Upper lobe of left lung (tissue), 4 donors: Measurements from ENCODE around the gene CCDC148.

Experiments used
- EP300 ChIP-seq, 4 donors: sonication (generic); formaldehyde crosslinking; IDR thresholded peaks; one replicate each; pipeline ENCODE4 v1.5.1; 2017; ENCODE audit warnings: antibody characterized with exemption in 4 of 4, control low read depth in 2 of 4
- POLR2A ChIP-seq, 4 donors: fragments of 450-650 bp; IDR thresholded peaks; one replicate each; pipeline ENCODE4 v1.5.1; 2016 to 2017; ENCODE audit warnings: antibody characterized with exemption in 4 of 4, mild to moderate bottlenecking in 2 of 4
- POLR2AphosphoS5 ChIP-seq, 2 donors: sonication (generic); formaldehyde crosslinking; IDR thresholded peaks; one replicate each; pipeline ENCODE4 v1.5.1; 2017; ENCODE audit warnings: antibody characterized with exemption in 2 of 2
- TF ChIP-seq, protein P1 (sequence below), 6 experiments: fragments of 450-650 bp in 4 of 6; fragments of 200-600 bp in 2 of 6; sonication (generic) in 2 of 6; IDR thresholded peaks; one replicate each; pipeline ENCODE4 v1.5.1; 2016 to 2019; ENCODE audit warnings: antibody characterized with exemption in 6 of 6

DNA sequence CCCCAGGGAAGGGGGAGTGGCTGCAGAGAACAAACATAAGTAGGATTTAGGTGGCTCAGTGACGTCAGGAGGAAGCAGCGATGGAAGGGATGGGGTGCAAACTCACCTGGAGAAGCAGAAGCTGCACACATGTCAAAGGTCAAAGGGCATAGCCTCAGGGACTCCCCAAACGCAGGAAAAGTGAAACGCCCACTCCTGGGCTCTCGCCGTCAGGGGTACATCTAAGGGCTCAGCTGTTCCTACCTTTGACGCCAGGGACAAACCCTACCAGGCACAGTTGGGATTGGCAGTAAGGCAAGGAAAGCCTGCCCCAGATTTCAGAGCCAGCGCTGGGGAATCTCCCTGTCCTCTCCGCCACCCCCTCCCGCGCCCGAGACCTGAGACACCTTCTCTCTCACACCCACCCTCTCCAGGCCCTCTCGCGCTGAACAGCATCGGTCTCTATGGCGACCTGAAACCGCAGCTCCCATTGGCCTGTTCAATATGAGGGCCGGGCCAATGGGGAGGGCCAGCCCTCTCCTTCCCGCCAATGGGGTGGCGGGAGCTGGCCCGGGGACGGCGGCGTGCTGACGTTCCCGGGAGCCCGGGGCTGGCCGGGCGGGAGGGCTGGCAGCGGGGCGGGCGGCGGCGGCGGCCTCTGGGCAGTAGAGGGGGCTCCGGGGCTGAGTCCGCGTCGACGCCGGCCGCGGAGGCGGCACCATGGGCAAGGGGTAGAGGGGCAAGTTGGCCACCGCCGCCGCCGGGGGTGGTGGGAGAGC, at the start of gene CCDC148, which contains the start of gene PKP4:
- TF ChIP-seq POLR2A (IDR thresholded peaks at IDR 0.05) = peak in 2 of 4 donors; percentile 43 to 65
- TF ChIP-seq, protein P1, sequence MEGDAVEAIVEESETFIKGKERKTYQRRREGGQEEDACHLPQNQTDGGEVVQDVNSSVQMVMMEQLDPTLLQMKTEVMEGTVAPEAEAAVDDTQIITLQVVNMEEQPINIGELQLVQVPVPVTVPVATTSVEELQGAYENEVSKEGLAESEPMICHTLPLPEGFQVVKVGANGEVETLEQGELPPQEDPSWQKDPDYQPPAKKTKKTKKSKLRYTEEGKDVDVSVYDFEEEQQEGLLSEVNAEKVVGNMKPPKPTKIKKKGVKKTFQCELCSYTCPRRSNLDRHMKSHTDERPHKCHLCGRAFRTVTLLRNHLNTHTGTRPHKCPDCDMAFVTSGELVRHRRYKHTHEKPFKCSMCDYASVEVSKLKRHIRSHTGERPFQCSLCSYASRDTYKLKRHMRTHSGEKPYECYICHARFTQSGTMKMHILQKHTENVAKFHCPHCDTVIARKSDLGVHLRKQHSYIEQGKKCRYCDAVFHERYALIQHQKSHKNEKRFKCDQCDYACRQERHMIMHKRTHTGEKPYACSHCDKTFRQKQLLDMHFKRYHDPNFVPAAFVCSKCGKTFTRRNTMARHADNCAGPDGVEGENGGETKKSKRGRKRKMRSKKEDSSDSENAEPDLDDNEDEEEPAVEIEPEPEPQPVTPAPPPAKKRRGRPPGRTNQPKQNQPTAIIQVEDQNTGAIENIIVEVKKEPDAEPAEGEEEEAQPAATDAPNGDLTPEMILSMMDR (IDR thresholded peaks at IDR 0.05) = peak in 4 of 6 experiments; percentile 13 to 53 (median 39)
- no peak for TF ChIP-seq EP300 (IDR thresholded peaks at IDR 0.05)
- TF ChIP-seq POLR2AphosphoS5 (IDR thresholded peaks at IDR 0.05) = peak in 1 of 2 donors; percentile 39
